ENCODE measurements around the gene INPP4A.
A peak's percentile ranks its signal among the peaks of the same experiment; 100 is the strongest.

INPP4A gene

DNA sequence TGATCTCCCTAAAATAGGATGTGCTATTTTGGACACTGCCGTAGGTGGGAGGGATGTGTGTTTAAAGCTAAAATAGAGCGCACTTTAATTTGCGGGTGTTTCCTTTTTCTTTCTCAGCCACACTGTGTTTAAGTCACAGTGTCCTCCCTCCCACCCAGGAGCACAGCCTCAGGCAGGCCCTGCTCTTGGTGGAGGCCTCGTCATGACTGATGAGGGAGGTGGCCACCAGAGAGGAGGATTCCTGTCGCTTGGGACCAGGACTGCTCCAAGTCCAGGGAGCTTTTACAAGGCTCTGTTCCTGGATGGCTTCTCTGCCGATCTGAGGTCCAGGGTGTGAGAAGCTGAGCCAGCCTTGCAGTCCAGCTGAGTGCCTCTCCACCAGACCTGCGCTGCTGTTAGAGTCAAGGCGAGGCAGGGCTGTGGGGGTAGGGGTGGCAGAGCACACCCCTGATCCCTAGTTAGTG is 33.5 kb downstream of the INPP4A start:
- no peak for DNase-seq

DNA sequence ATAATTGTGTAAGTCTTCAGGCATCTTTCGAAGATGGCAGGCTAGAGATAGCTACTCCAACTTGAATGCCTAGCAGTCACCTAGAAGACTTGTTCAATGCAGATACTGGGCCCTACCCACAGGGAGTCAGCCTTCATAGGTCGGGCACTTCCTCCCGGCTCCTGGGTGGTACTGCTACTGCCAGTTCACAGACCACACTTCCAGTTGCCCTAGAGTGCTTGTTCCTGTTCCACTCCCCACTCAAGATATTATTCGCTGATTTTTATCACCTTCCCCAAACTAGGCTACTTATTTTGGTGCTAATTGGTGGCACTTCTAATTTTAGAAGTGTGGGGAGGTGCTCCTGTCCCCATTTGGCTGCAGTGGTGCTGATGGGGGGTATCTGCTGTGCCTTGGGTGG is 34.2 kb downstream of the INPP4A start:
- no peak for DNase-seq

DNA sequence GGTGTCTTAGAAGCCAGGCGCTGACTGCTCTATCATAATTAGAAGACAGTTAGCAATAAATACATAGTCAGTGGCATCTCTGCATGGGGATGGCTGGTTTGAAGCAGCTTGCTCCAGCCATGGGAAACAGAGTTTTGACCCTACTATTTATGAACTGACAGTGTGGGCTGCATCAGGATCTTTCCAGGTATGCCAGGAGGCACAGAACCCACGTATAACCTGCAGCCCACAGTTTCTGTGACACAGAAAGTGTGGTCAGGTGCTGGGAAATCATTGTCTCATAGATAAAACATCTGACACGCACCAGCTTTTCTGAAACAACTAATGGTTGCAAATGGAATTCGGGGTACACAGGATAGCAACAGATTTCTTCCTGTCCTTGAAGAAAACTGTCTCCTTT is 34.7 kb downstream of the INPP4A start:
- DNase-seq, result no peak

DNA sequence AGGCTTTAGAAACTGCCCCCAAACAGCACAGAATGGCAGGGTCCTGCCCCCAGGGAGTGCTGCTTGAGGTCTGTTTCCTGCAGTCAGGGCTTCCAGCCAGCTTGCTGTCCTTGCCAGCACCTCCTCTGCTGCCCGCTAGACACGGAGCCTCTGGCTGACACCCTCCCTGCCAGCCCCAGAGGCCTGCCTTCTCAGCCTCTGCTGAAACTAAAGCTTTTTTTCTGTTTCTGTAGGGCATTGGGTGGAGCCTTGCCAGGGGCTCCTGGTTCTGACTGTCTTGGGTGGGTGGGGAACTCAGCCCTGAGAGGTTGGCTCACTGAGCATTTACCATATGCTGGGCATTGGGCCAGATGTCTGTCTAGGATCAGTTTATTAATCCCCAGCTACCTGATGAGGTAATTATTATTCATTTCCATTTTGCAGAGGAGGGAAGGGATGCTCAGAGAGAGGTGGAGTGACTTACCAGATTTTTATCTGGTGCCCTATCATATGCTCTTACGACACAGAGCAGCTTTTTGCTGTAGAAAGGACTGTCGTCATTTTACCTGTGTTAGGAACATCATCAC is 35.4 kb downstream of the INPP4A start:
- peak; percentile 27 to 66 for DNase-seq

DNA sequence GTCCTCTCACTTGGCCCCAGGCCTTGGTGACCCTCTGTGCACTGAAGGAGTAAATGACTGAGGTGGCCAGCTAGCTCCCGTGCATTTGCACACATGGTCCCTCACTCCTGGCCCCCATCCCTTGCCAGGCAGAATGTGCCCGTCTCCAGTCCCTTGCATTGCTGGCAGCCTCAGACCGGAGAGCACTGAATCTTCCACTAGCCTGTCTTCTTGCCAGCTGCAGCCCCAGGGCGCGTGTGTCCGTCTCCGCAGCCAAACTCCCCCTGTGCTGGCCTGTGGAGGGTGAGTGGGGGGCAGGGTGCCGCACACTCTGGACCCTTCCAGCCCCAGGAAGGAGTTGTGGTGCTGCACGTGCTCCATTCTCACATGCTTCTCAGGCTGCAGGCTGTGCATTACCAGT is 35.9 kb downstream of the INPP4A start:
- DNase-seq, result no peak

DNA sequence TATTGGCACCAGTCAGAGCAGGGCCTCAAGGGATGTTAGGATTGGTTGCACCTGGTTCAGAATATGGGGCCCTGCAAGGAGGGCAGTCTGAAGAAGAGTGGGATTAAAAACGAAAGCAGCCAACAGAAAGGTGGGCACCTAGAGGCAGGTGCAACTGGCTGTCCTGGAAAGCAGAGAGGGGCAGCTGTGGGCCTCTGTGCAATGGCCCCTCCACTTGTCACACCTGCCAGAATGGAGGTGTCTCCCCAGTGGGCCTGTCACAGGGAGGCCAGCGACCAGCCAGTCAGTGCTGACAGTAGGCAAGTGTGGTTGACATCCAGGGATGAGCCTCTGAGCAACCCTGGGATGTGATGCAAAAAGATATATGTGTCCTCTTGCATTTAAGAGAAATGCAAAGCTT is 37.7 kb downstream of the INPP4A start:
- no peak for DNase-seq

DNA sequence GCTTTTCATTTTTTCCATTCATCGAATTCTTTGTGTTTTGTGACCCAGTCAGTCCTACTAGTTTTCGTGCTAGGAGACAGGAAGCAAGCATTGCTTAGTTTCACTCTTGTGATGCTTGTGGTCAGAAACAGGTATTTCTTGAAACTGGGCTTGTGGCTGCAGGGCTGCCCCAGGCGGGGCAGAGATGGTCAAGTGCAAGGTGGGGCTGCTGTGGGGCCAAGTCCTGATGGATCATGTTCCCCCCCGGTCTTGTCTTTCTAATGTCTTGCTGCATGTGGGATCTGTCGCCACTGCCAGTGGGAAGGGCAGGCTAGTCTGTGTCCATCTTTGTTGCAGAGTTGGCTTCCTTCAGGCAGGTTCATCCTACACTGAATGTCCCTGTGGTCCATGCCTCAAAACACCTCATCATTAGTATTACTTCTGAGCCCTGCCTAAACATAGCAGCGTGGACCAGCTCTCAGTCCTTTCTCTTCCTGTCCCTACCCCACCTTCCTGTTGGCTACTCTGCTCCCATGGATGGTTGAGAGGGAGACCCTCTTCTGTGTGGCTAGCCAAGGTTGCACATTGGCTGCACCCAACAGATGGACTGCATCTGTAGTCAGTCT is 38.7 kb downstream of the INPP4A start:
- no peak for DNase-seq

DNA sequence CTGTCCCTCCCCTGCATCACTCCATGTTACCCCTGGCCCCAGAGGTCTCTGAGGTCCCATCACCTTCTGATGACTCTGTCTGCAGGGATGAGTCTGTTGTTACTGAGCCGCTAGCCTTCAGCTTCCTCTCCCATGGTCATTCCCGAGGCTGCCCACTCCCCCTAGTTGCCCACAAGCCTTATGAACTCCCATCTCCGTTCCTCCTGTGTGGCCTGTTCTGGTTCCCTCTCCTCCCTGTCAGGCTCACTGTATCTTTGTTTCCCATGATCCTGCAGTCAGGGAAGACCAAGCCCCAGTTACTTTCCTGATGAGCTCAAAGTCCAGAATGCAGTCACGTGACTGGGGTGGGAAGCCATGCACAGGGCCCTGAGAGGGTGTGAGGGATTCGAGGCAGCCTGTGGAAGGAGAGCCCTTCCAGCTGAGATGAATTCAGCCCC is 39.5 kb downstream of the INPP4A start:
- DNase-seq, result no peak

DNA sequence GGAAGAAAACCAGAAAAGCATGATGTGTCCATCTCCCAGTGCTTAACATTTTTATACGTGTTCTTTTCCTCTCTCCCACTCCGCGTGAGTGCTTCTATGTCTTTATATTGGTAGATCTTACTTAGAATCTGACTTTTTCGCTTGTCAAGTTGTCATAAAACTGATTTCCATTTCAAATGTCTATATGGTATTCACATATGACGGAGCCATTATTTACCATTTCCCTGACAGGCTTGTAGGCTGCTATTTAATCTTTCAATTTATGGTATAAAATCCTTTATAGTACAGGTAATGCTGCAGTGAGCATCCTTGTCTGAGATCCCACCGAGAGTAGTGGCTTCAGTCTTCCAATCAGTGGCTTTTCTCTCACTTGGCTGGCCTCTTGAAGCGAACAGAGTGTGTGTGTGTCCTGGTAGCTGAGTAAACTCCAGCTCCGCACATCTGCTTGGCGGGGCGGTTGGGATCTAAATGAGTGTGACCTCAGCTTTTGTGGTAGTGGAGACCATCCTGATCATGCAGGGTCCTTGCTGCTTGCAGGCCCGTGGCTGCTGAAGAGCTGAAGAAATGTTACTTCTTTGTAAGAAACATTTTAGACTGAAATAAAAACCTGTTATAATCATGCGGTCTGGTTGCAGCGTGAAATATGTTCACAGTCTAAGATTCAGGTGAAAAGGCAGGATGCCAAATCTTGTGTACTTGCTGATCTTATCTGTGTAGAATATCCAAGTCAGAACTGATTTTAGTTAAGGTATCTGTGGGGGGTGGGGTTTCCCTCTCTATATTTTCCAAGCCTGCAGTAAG is 40.2 kb downstream of the INPP4A start:
- no peak for DNase-seq

DNA sequence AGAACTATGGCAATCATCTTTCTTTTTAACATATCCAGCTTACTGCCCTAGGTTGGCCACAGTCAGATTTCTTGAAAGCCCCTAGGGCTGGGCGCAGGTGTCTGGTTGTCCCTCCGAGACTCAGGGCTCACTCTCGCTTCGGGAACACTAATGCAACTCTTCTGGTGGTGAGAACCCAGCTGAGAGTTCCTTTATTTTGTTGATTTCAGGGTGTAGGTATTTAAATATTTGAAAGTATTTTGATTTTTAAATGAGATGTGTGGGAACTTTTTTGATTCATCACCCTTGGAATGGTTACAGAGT is 40.7 kb downstream of the INPP4A start:
- DNase-seq, result no peak

DNA sequence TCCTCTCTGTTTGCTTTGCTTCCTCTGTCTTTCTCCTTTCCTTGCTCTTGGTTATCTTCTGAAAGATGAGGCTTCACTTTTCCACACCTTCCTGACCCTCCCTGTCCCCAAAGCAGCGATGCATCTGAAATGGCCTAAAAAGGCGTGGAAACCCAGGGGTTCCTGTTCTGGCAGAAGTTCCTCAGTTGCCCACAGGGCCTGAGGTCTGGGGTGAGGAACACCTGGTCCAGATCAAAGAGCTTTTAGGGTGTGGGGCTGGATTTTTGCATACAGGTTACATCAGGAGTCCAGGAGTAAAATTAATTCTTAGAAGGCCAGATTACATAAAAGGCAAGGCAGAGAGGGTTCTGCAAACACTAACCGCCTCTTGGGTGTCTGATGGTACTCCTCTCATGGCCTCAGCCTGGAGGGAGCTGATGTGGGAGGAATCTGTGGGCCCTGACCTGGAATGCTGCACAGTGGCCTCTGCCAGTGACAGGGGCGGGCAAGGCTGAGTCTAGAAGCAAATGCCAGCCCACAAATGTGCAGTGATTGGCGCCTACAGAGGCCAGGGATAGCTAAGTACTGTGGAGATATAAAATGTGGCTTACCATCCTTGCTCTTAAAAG is 41.8 kb downstream of the INPP4A start:
- DNase-seq, result no peak

DNA sequence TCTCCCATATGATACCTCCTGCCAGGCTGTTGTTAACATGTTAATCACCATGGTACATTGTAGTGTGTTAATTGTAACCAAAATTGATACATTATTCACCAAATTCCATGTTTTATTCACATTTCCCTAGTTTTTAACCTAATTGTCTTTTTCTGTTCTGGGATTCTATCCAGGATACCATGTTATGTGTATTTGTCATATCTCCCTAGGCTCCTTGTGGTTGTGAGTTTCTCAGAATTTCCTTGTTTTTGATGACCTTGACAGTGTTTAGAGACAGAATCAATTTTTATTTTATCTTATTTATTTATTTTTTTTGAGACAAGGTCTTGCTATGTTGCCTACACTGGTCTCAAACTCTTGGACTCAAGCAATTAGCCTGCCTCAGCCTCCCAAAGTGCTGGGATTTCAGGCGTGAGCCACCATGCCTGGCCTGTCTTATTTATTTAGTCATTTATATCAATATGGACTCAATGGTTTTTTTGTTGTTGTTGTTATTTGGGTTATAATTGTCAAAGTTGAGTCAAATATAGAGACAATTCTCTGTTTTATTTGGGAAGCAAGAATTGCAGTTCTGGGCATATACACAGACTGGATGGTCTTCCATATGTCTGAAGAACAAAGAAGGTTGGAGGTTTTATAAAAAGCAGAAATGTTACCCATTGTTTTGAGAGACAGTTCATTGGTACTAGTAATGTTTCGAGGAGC is 42.6 kb downstream of the INPP4A start:
- no peak for DNase-seq

DNA sequence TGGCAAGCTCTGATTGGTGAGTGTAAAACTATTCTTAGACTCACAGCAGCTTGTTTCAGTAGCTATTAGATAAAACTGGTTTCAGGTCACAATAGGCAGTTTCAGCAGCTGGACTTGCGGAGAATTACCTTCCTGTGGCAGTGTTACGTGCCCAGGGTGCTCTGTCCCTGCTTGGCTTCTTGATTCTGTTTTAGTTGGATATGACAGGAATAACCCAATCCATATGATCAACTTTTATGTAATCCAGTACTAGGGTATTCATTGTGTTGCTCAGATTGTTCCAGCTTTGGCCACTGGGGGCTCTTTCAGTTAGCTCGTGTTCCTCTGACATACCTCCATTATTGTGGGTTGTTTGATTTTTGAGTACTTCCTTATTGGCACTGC is 43.1 kb downstream of the INPP4A start:
- peak in 1 of 2 experiments; percentile 36 for DNase-seq

DNA sequence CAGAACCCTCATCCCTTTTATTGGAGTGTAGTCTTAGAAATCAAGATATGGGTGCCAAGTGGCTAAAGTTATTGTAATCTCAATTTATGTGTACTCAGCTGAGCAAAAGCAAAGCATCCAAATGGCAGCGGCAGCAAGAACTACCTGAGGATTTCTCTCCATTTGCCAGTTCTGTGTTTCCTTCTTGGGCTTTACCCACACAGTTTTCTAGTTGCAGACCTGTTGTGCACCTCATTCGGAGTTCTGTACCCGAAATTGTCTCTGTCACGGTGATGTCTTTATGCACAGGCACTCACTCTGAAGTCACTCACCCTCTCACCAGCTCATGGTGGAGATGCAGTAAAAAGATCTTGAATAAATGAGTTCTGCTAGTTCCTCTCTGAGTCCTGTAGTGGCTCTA is 43.6 kb downstream of the INPP4A start:
- DNase-seq, result no peak

DNA sequence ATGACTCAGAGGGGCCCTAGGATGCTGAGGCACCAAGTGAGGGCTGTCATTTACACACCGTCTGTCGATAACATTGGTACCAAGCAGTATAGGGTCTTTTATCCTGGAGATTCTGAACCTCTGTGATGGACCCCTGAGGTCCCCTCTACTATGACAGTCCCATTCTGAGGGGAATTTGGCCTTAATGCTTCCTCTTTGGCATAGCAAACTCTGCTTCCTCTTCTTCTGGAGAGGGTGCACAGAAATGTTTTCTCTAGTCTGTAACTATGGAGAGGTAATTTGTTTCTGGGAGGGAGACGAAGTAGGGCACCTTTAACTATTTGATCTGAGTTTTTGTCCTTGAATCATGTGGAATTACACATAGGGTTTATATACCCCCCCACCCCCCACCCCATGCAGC is 44.8 kb downstream of the INPP4A start:
- DNase-seq, result no peak

DNA sequence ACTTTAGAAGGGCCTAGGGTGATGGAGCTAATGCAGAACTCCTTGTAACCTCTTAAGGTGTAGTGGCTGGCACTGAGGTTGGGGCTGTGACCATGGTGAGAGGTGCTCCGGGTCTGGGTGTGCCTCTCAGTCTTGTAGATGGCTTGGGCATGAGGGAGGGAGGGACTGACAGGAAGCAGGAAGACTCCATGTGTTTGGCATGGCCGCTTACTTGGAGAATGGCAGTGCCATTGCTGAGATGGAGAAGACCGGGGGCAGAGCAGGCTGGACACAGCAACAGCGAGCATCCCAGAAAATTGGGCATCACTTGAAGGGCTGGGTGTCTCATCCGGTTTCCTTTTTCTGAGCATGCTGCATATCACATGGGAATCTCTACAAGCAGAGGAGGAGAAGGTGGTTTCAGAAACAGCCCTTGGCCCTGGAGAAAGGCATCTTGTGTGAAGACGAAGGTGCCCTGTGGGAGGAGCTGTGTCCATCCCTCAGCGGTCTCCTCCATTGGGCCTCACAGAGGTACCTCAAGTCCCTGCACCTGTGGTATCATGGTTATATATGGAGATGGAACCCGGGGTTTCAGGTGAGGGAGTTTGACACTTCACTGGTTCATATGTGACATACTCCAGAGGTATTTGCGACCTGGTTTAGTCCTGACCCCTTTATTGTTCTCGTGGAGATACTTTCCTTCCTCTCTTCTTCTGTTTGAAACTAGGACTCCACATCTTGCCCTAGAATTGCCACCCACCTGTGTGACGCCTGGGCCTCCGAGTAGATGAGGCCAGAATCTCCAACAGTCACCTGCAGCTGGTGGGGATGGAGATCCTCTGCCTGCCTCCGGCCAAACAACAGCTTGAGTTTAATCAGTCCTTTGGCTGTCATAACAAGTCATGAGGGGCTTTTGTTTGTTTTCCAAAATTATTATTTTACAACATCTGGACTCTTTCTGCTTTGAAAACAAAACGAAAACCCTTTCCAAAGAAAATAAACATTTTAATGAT is 45.6 kb downstream of the INPP4A start:
- DNase-seq, result no peak

DNA sequence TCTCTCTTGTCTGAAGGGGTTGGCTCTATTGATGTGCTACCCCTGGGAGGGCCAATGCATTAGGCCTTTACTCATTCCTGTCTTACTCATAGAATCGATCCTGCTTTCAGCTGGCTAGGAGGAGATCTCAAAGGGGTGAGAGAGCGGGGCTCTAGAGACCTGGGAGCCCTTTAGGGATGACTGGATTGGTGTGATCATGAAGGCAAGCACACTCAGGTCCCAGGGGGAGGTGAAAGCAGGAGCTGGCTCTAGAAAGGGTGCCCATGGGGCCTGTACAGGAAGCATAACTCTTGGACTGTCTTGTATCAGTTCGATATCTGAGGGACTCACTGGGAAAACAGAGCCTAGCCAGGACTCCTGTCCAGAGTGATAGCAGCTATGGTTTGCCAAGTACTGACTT is 47.8 kb downstream of the INPP4A start:
- DNase-seq, result no peak

DNA sequence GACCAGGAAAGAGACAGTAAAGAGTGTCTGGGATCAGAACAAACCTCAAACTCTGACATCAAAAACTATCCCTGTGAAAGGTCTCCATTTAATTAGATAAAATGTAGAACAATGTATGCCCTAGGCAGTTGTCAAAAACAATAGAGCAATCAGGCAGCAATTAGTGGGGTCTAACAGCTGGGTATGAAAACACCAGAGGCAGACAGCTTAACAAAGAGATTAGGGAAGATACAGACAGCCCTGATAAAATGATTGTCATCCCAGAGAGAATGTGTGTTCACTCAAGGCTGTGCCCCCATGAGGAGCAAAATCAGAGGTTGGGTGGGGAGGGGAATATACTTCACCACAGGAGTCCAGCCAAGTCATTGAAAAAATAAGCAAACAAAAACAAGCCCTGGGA is 50.0 kb downstream of the INPP4A start:
- DNase-seq, result no peak

DNA sequence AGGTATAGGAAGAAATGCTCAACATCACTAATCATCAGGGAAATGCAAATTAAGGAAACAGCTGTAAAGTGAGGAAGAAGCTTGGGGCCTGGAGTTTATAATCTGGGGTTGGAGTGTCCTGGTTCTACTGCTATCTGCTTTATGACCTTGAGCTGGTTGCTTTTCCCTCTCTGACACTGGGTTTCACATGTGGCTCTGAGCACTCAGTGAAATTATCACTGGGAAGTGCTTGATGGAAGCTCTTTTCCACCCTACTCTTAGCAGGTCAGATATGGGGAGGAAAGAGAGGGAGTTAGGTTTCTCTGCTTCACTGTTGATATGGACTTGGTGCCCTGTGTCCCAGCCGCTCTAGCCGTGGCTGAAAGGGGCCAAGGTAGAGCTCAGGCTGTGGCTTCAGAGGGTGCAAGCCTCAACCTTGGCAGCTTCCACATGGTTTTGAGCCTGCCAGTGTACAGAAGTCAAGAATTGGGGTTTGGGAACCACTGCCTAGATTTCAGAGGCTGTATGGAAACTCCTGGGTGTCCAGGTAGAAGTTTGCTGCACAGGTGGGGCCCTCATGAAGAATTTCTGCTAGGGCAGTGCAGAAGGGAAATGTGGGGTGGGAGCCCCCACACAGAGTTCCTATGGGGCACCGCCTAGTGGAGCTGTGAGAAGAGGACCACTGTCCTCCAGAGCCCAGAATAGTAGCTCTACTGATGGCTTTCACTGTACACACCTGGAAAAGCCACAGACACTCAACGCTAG is 52.3 kb downstream of the INPP4A start:
- DNase-seq, result no peak

DNA sequence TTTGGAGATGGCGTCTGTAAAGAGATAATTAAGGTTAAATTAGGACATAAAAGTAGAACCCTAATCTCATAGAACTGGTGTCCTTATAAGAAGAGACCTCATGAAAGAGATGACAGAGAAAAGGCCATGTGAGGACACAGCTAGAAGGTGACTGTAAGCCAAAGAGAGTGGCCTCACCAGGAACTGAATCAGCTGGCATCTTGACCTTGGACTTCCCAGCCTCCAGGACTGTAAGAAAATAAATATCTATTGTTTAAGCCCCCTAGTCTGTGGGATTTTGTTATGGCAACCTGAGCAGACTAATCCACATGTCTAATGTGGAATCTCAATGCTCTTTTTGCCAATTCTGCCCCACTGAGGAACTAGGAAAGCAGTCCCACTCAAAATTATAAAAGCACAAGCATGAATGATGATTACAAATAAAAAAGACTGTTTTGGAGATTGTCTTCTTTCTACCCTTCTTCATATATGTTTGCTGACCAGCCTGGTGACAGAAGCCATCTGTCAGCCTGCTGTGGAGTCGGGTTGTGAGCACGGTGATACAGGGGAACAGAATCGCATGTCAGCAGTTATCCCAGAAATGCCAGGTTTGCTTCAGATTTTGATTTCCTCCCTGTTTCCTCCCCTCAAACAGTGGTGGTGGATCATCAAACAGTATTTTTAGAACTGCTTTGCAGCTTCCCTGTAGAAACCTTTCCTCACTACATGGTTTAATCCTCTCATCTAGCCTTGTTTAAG is 54.2 kb downstream of the INPP4A start:
- DNase-seq, result no peak

DNA sequence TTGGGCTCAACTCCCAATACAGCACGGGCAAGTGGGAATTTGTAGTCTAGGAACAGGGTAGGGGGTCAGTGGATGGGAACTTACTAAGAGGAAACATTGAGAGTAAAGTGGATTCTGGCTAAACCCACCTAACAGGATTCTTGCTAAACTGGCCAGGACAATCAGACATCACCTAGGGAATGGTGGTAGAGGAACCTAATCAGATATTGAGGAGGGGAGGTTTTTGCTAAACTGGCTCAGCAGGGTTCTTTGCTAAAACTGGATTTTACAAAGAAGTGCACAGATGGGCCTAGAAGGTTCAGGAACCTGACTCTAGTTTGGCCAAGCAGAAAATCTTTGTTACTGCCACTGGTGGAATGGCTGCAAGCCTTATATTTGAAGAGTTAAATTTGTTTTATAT is 55.9 kb downstream of the INPP4A start:
- DNase-seq, result no peak
